Right atrium auricular region (tissue), 2 donors: Measurements from ENCODE around the gene ATAD1. TPM values are rescaled to one million over a fixed set of nuclear protein-coding genes. Genes with fewer than 3 reads are reported as not detected.
A peak's percentile ranks its signal among the peaks of the same experiment; 100 is the strongest.
"Not testable (repeated sequence)": the region's sequence is repeated elsewhere in the genome, so short reads cannot be mapped to it uniquely, and the experiment has no call there.

Experiments
- DNase-seq: peaks from one replicate; pipeline ENCODE4 v3.0.0-alpha.2; 2019; ENCODE audit warnings: low spot score
- H3K27ac ChIP-seq, 2 donors: fragments of 200-600 bp; sonication (generic); 1 replicate in 1 of 2; 2 replicates in 1 of 2; pipeline ENCODE4 v1.5.1; 2016 to 2019
- H3K27me3 ChIP-seq, 2 donors: fragments of 200-600 bp; sonication (generic); one replicate each; pipeline versions ENCODE4 v1.5.1 to v1.6.0; 2017 to 2019
- H3K36me3 ChIP-seq: fragments of 200-600 bp; sonication (generic); one replicate; pipeline ENCODE4 v1.5.1; 2016
- H3K4me1 ChIP-seq, 2 donors: fragments of 200-600 bp; sonication (generic); one replicate each; pipeline versions ENCODE4 v1.5.1 to v1.6.0; 2017 to 2019
- H3K4me3 ChIP-seq, 2 donors: fragments of 200-600 bp; sonication (generic); 1 replicate in 1 of 2; 2 replicates in 1 of 2; pipeline ENCODE4 v1.5.1; 2017 to 2019; ENCODE audit warnings: mild to moderate bottlenecking in 1 of 2, moderate library complexity in 1 of 2
- H3K9me3 ChIP-seq, 2 donors: fragments of 200-600 bp; sonication (generic); one replicate each; pipeline ENCODE4 v1.5.1; 2019
- CTCF ChIP-seq, 2 donors: fragments of 200-600 bp; sonication (generic); IDR thresholded peaks; one replicate each; pipeline ENCODE4 v1.5.1; 2019; ENCODE audit warnings: antibody characterized with exemption in 2 of 2
- total RNA-seq, 2 donors: library from RNA; depleted of rRNA; stranded (reverse); fragments of >200 nt; gene quantifications; one replicate each; pipeline ENCODE4 v1.1.0, GENCODE V29; 2016

The ATAD1 gene
- total RNA-seq, 2 donors from 2014 or later, result 59.5 to 80.3 TPM

- peak overlapping the region in 1 of 2 donors; percentile 42 for H3K27ac ChIP-seq
- no peaks in the 10 kb centered on the region for H3K9me3 ChIP-seq
- H3K36me3 ChIP-seq, result no peaks in the 10 kb centered on the region
- no peaks in the 10 kb centered on the region for H3K4me1 ChIP-seq
- no peak for TF ChIP-seq CTCF (IDR thresholded peaks at IDR 0.05)
- DNase-seq, result no peak
- no peaks in the 10 kb centered on the region for H3K27me3 ChIP-seq
- no peak overlapping the region for H3K4me3 ChIP-seq
Measured at GRCh38 chr10:87847550-87847949, 29.5 kb upstream of the ATAD1 start.

- peak overlapping the region in 1 of 2 donors; percentile 43 for H3K27ac ChIP-seq
- not testable (repeated sequence) for H3K36me3 ChIP-seq, H3K4me3 ChIP-seq, H3K9me3 ChIP-seq, DNase-seq, H3K27me3 ChIP-seq, H3K4me1 ChIP-seq
Measured at GRCh38 chr10:87846711-87847110, 28.7 kb upstream of the ATAD1 start.

GRCh38 chr10:87846023-87846422 lies 28.0 kb upstream of the ATAD1 start:
- DNase-seq, result no peak
- Histone ChIP-seq H3K4me3 (no peak overlapping the region), H3K4me1 (no peaks in the 10 kb centered on the region), H3K9me3 (no peaks in the 10 kb centered on the region), H3K27ac (peak overlapping the region in 1 of 2 donors; percentile 43), H3K27me3 (no peaks in the 10 kb centered on the region), H3K36me3 (no peaks in the 10 kb centered on the region)
- TF ChIP-seq CTCF (IDR thresholded peaks at IDR 0.05), result no peak

- no peak for DNase-seq
- no peak for TF ChIP-seq CTCF (IDR thresholded peaks at IDR 0.05)
- no peak overlapping the region for H3K4me3 ChIP-seq
- H3K27me3 ChIP-seq, result no peaks in the 10 kb centered on the region
- no peaks in the 10 kb centered on the region for H3K9me3 ChIP-seq
- H3K4me1 ChIP-seq, result no peaks in the 10 kb centered on the region
- peak overlapping the region in 1 of 2 donors; percentile 43 for H3K27ac ChIP-seq
- H3K36me3 ChIP-seq, result no peaks in the 10 kb centered on the region
Measured at GRCh38 chr10:87845624-87845998, 27.6 kb upstream of the ATAD1 start.

- no peaks in the 10 kb centered on the region for H3K9me3 ChIP-seq
- H3K36me3 ChIP-seq, result no peaks in the 10 kb centered on the region
- no peaks in the 10 kb centered on the region for H3K27me3 ChIP-seq
- H3K27ac ChIP-seq, result peak overlapping the region in 1 of 2 donors; percentile 43
- no peak for TF ChIP-seq CTCF (IDR thresholded peaks at IDR 0.05)
- H3K4me1 ChIP-seq, result no peaks in the 10 kb centered on the region
- no peak overlapping the region for H3K4me3 ChIP-seq
- DNase-seq, result no peak
Measured at GRCh38 chr10:87844837-87845623, 27.0 kb upstream of the ATAD1 start.

GRCh38 chr10:87843714-87844113 lies 25.7 kb upstream of the ATAD1 start:
- Histone ChIP-seq H3K9me3 (no peaks in the 10 kb centered on the region), H3K27me3 (no peaks in the 10 kb centered on the region), H3K27ac (no peak overlapping the region), H3K4me3 (no peak overlapping the region), H3K4me1 (no peaks in the 10 kb centered on the region), H3K36me3 (no peaks in the 10 kb centered on the region)
- TF ChIP-seq CTCF (IDR thresholded peaks at IDR 0.05), result no peak
- DNase-seq, result no peak
